ENCODE measurements around the gene PTK6.

PTK6 gene

GRCh38 chr20:63513207-63513606 is 24.0 kb downstream of the PTK6 start:
- TF ChIP-seq CTCF (IDR thresholded peaks at IDR 0.05; ENCODE audit: low read depth, low read length) = no peak
- no peak for DNase-seq (ENCODE audit: extremely low read depth, low read depth)

- no peak for DNase-seq (ENCODE audit: extremely low read depth, low read depth)
- no peak for TF ChIP-seq CTCF (IDR thresholded peaks at IDR 0.05; ENCODE audit: low read depth, low read length)
Observed at GRCh38 chr20:63509088-63509564, 28.1 kb downstream of the PTK6 start.

- TF ChIP-seq CTCF (IDR thresholded peaks at IDR 0.05; ENCODE audit: low read depth, low read length) = no peak
- DNase-seq (ENCODE audit: extremely low read depth, low read depth) = no peak
Observed at GRCh38 chr20:63508072-63508768, 29.0 kb downstream of the PTK6 start.

- no peak for DNase-seq (ENCODE audit: extremely low read depth, low read depth)
- no peak for TF ChIP-seq CTCF (IDR thresholded peaks at IDR 0.05; ENCODE audit: low read depth, low read length)
Observed at GRCh38 chr20:63507083-63507743, 30.0 kb downstream of the PTK6 start.

- TF ChIP-seq CTCF (IDR thresholded peaks at IDR 0.05; ENCODE audit: low read depth, low read length) = no peak
Observed at GRCh38 chr20:63505723-63506122, 31.5 kb downstream of the PTK6 start.

GRCh38 chr20:63505281-63505680 is 31.9 kb downstream of the PTK6 start:
- no peak for DNase-seq (ENCODE audit: extremely low read depth, low read depth)
- TF ChIP-seq CTCF (IDR thresholded peaks at IDR 0.05; ENCODE audit: low read depth, low read length) = no peak

More at GRCh38 chr20:63505723-63506122, 31.5 kb downstream of the PTK6 start:
- no peak for DNase-seq (ENCODE audit: extremely low read depth, low read depth)

GRCh38 chr20:63504642-63505041 is 32.5 kb downstream of the PTK6 start:
- no peak for DNase-seq (ENCODE audit: extremely low read depth, low read depth)
- TF ChIP-seq CTCF (IDR thresholded peaks at IDR 0.05; ENCODE audit: low read depth, low read length) = no peak

Data from AG09319 (cell line).